H7 (cell line): ENCODE data around the gene AARS2. TPM values are rescaled to one million over a fixed set of nuclear protein-coding genes. Genes with fewer than 3 reads are reported as not detected.
"Not testable (repeated sequence)": the region's sequence is repeated elsewhere in the genome, so short reads cannot be mapped to it uniquely, and the experiment has no call there.

Experiments
- DNase-seq: peaks from one replicate; pipeline ENCODE4 v3.0.0; 2012
- H3K27me3 ChIP-seq: 2 replicates; pipeline ENCODE4 v1.6.0; 2011; ENCODE audit warnings: mild to moderate bottlenecking, low read length; ENCODE audit not compliant: control insufficient read depth, insufficient read depth
- H3K36me3 ChIP-seq: replicated peaks from 2 replicates; pipeline ENCODE4 v1.5.1; 2011; ENCODE audit warnings: low read length; ENCODE audit not compliant: control insufficient read depth, insufficient read depth
- H3K4me3 ChIP-seq: 2 replicates; pipeline ENCODE4 v1.5.1; 2011; ENCODE audit warnings: low read depth, mild to moderate bottlenecking, control low read depth, low read length, moderate library complexity; ENCODE audit not compliant: insufficient read depth
- total RNA-seq: library from RNA; depleted of rRNA; stranded (reverse); fragments of >200 nt; shearing (Covaris generic); gene quantifications from 2 replicates; pipeline ENCODE4 v1.2.3, GENCODE V29; 2014

Gene AARS2
- total RNA-seq, 1 experiment from 2014 or later: 28.3 TPM

DNA sequence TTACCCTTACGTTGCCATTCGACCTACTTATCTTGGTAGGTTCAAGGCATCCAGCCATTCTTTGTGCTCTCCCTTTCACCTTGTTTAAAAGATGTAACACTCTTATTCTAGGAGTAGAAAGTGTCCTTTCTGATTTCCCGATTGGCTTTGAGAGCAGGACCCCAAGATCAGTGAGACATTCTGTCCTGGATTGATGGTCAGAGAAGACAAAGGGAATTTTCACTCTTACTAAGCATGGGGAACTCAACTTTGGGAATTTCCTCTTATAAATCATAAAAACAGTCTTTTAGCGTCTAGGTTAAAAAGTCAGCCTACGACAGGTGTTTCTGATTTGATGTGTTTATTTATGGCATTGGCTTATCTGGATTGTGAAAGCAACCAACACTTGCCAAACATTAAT, 2.8 kb upstream of the AARS2 start:
- Histone ChIP-seq H3K27me3 (no peaks in the 10 kb centered on the region; the same call in 1 of the 2 replicates), H3K4me3 (no peak overlapping the region), H3K36me3 (peaks cover 9% of the 10 kb centered on the region)
- no peak for DNase-seq

DNA sequence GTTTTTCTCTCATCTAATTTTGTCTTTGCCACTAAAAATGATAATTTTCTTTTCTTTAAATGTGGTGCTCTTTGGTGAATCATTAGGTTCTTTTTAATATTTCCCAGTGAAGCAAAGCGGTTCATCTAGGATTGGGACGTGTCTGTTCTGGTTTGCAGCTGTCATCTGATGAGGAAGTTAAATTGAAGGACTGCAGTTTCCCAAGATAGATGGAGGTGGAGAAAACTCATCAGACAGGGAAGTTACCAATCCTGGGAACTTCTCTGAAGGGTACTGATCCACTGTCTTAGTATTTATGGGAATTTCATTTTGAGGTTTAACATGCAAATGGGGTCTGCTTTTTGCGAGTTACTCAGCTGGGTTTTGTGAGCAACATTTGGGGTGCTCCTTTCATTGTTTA, 2.4 kb upstream of the AARS2 start:
- peaks cover 13% of the 10 kb centered on the region for H3K36me3 ChIP-seq
- no peaks in the 10 kb centered on the region; the same call in 1 of the 2 replicates for H3K27me3 ChIP-seq
- no peak for DNase-seq
- no peak overlapping the region for H3K4me3 ChIP-seq

DNA sequence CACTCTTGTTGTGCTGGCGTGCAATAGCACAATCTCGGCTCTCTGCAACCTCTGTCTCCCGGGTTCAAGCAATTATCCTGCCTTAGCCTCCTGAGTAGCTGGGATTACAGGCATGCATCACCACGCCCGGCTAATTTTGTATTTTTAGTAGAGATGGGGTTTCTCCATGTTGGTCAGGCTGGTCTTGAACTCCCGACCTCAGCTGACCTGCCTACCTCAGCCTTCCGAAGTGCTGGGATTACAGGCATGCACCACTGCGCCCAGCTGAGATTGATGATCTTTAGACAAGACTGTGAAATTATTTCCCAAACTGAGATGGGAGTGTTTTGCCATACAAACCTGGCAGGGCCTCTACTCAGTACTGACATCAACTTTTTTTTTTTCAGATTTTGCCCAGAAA, 1.5 kb upstream of the AARS2 start:
- not testable (repeated sequence) for H3K4me3 ChIP-seq
- H3K36me3 ChIP-seq: peaks cover 22% of the 10 kb centered on the region

DNA sequence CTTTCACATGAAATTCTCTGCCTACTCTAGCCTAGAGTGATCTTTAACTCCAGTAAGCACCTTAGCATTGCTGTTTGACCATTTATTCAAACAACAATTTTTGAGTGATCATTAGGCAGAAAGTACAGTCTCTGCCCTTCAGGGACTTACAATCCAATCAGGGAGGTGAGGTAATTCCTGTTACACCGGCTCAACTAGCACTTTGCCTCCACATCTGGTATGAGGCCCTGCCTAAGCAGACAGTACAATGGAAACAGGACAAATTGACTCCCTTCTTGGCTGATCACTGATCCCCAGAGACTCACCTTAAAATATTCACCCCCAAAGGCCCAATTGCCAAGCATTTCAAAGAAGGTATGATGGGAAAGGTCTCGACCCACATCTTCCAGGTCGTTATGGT, 1.4 kb downstream of the AARS2 start:
- Histone ChIP-seq H3K4me3 (no peak overlapping the region), H3K36me3 (peaks cover 31% of the 10 kb centered on the region), H3K27me3 (no peaks in the 10 kb centered on the region; the same call in 1 of the 2 replicates)
- no peak for DNase-seq

More for the DNA sequence above, 1.5 kb upstream of the AARS2 start:
- DNase-seq, H3K27me3 ChIP-seq: not testable (repeated sequence)

DNA sequence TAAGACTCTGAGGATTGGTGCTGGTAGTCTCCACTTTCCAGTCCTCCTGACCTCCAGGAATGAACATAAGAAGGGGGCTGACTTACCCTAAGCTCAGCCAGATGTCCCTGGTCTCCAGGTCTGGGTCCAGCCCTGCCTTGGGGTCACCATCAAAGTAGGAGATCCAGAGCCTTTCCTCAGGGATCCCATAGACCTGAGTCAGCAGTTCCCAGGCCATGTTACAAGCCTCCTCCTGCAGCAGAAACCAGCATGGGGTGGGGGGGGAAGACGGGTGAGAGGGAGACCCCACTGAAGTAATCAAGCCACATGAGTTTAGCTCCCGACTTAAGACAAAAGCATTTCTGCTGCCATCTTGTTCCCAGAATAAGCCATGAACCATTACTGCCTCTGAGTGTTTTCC, 1.8 kb downstream of the AARS2 start:
- Histone ChIP-seq H3K27me3 (no peaks in the 10 kb centered on the region; the same call in 1 of the 2 replicates), H3K4me3 (no peak overlapping the region), H3K36me3 (peaks cover 32% of the 10 kb centered on the region)
- DNase-seq: no peak

DNA sequence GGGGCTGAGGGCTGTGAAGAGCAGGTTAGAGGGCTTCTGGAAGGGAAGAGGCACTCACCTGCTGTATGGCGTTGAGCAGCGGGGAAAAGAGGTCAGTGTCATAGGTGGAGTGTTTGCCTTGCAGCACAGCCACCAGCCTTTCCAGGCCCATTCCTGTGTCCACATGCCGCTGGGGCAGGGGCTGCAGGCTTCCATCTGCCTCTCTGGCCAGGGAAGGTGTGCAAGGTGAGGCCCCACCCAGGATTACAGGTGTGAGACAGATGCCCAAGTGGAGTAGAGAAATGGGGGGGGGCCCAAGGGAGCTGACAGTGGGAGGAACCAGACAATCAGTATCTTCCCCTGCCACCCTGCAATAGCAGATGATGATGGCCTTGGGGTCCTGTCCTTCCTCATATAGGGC, 2.9 kb downstream of the AARS2 start:
- H3K36me3 ChIP-seq: peaks cover 43% of the 10 kb centered on the region
- no peak overlapping the region for H3K4me3 ChIP-seq
- H3K27me3 ChIP-seq: no peaks in the 10 kb centered on the region
- no peak for DNase-seq

DNA sequence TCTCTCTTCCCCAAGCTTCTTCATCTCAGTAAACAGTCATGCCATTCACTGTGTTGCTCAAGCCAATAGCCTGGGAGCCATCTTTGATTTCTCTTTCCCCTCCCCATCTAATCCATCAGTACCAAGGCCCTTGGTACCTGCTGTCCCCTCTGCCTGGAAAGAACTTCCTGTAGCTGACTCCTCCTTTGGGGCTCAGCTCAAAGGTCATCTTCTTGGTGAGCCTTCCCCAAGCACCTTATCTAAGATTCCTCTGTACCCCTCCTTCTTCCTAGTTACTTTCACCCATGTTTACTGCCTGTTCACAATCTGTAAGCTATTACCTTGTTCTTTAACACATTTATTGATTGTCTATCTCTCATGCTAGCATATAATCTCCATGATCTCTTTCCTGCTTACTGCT, 3.5 kb downstream of the AARS2 start:
- Histone ChIP-seq H3K27me3 (no peaks in the 10 kb centered on the region), H3K4me3 (no peak overlapping the region), H3K36me3 (peaks cover 46% of the 10 kb centered on the region)
- DNase-seq: no peak

DNA sequence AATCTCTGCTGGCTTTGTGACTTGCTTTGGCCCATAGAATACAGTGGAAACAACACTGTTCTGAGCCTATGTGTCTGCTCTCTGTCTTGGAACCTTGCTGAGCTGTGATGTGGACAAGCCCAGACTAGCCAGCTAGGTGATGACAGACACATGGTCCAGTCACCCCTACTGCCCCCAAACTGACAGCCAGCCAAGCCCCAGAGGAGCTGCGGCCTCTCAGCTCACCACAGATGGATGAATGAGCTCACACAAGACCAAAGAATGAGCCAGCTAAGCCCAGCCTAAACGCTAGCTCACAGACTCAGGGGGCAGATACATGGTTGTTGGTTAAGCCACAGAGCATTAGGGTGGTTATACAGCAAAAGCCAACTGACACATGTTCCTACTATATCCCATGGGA, 4.1 kb downstream of the AARS2 start:
- H3K4me3 ChIP-seq: no peak overlapping the region
- no peaks in the 10 kb centered on the region for H3K27me3 ChIP-seq
- DNase-seq: no peak
- peaks cover 50% of the 10 kb centered on the region for H3K36me3 ChIP-seq

DNA sequence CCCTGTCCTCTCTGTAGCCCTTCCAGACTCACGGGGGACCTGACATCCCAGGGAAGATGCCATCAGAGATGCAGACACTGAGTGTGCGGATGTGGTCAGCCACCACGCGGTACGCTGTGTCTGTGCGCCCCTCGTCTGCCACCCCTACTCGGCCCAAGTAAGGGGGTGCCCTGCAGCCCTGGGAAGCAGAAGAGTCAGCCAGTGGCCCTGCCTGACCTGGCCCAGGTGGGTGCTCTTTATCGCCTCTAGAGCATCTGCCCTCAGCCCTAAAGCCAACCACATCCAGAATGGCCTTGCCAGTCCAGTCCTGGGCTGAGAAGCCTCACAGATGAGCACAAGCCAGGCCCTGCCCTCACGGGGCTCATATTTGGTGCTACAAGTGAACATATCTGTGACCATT, 5.9 kb downstream of the AARS2 start:
- H3K4me3 ChIP-seq: no peak overlapping the region
- H3K36me3 ChIP-seq: peaks cover 65% of the 10 kb centered on the region
- H3K27me3 ChIP-seq: no peaks in the 10 kb centered on the region
- no peak for DNase-seq

DNA sequence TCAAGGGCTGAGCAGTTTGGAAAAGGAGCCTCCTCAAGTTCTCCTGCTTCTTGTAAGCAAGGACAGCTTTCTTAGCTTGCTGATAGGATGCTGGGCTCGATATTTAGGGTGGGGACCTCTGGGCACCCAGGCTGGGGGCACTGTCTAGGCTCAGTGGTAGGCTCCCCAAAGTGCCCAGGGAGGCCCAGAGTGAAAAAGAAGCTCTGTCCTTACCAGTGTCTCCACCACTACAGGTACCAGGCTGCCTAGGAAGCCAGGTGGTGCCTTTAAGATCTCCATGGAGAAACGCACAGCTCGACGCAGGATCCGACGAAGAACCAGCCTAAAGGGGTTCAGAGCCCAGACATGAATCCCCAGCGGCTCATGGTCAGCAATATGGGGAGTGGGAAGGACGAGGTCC, 6.4 kb downstream of the AARS2 start:
- Histone ChIP-seq H3K27me3 (no peaks in the 10 kb centered on the region), H3K4me3 (no peak overlapping the region), H3K36me3 (peaks cover 67% of the 10 kb centered on the region)
- no peak for DNase-seq

DNA sequence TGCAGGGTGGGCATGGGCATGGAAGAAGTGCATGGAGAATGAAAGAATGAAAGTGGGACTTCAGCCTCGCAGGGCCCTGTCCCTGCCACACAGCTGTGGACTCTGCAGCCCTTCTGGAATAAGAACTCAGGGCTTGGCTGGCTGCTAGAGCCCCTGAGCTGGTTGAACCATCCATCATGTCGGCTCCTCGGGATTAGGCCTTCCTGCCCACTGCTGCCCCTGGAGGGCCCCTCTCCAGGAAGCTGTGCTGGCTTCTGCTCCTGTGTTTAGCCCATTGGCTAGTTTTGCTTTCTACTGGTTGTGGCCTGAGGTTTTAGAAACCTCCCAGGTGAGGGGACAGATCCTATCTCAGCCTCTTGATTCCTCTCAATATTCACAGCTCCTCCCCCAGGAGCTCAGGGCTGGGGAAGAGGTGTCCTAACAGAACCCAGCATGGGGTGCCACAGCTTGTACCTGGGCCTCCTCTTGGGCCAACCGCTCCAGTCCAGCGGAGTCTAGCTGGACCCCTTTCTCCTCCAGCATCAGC, 7.9 kb downstream of the AARS2 start:
- no peaks in the 10 kb centered on the region for H3K27me3 ChIP-seq
- no peak for DNase-seq
- H3K36me3 ChIP-seq: peaks cover 60% of the 10 kb centered on the region
- no peak overlapping the region for H3K4me3 ChIP-seq

DNA sequence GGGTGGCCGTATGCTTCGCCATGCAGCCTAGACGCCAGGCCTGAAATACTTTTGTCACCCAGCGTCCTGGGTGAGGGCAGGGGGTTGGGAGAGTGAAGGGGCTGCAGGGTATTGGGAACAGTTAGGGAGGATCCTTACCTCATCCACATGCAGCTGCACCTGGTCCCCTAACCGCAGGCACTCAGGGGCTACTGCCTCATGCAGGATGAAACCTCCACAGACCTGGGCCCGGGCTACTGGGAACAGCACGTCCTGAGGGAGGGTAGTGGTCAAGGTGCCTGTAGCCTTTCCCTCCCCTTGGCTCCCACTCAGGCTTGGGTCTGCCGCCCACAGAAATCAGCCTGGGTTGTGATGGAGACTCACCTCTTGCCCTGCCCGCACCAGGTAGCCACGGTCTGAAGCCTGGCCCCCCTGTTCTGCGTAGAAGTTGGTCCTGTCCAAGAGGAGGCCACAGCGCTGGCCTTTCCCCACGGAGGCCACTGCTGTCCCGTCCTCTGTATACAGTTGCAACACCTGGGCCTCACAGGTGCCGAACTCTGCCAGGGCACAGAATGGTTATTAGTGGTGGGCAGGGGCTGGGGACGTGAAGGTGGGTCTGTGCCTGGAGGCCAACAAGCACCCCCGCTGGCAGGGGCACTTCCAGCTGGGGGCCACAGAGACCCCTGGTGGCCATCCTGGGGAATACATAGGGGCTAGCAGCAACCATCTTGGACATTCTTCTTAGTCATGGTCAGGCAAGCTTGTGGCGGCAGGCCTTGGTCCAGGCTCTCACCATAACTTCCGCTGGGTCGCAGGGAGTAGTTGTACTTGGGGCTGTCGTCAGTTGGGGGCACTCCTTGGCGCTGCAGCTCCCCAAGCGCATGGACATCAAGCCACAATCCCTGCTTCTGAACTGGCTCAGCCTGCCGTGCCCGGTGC, 8.6 kb downstream of the AARS2 start:
- DNase-seq: peak; percentile 91
- no peak overlapping the region for H3K4me3 ChIP-seq
- no peaks in the 10 kb centered on the region for H3K27me3 ChIP-seq
- H3K36me3 ChIP-seq: peaks cover 54% of the 10 kb centered on the region

DNA sequence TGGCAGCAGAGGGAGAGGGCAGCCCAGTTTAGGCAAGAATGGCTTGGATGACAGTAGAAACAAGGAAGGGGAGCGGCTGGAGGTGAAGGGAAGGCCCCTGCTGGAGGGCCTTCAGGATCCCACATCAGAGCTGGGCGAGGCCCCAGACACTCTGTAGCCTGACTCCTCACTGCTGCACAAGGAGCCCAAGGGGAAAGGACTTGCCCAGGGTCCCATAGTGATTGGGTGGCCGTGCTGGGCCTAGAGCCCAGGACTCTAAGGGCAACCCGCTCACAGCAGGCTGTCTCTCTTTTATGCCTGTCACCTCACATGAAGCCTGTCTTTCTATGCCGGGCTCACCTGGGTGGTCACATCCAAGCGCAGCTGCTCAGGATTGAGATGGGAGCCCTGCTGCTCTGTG, 9.3 kb downstream of the AARS2 start:
- Histone ChIP-seq H3K4me3 (no peak overlapping the region), H3K36me3 (peaks cover 47% of the 10 kb centered on the region), H3K27me3 (no peaks in the 10 kb centered on the region; the same call in 1 of the 2 replicates)
- no peak for DNase-seq

DNA sequence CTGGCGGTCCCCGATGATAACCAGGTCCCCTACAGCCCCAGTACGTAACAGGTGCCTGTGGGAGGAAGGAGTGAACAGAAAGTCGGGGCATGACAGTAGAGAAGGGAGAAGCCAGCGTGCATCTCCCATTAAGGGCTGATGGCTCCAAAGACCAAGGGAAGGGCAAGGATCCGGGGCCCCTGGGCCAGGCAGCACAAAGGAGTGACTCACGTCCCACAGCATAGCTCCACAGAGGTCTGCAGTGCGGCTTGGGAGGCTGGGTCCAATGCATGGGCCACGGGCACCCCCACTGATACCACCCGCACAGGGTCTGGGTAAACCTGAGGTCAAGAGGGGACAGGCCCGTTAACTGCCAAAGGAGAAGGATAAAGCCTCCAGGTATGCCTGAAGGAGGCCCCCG, 10.3 kb downstream of the AARS2 start:
- Histone ChIP-seq H3K36me3 (peaks cover 46% of the 10 kb centered on the region), H3K27me3 (peaks cover 8% of the 10 kb centered on the region), H3K4me3 (no peak overlapping the region)
- no peak for DNase-seq

DNA sequence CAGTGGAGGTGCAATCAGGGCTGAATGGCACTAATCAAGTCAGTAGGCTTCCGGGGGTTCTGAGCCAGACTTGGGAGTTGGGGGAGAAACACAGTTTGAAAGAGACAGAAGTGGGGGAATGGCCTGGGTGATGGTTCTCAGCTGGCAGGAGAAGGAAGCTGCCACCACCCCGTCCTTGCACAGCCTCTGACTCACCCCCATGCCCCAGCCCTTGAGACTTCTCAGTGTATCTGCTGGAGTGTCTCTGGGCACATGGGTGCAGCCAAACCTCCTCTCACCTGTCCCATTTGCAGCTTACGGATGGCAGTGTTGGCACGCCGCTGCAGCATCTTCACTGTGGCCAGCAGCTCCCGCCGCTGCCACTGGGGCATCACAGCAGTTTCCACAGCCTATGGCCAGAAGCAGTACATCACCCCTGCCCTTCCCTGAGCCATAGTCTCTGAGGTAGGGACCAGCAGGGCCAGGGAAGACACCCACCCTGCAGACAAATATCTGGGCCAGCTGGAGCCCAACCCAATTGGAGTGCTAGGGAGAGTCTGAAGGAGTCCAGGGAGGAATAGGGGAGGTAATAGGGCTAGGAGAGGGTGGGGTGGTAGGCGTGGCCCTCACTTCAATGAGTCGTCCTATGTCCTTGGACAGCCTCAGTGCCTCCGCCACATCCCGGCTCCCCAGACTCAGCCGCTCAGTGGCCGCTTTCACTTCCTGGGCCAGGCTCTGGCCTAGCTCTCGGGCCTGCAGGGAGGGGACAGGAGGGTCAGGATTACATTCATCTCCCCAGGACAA, 11.2 kb downstream of the AARS2 start:
- peaks cover 46% of the 10 kb centered on the region for H3K36me3 ChIP-seq

More for the DNA sequence above, 11.2 kb downstream of the AARS2 start:
- DNase-seq: no peak
- H3K4me3 ChIP-seq: no peak overlapping the region
- peaks cover 16% of the 10 kb centered on the region for H3K27me3 ChIP-seq
